ENCODE results near the gene SKIL.
A peak's percentile ranks its signal among the peaks of the same experiment; 100 is the strongest.

The SKIL gene

GRCh38 chr3:170372190-170372879 lies 14.8 kb downstream of the SKIL start:
- DNase-seq, result no peak
- intact Hi-C loops (cut with DNase I), result no loop called here

DNA sequence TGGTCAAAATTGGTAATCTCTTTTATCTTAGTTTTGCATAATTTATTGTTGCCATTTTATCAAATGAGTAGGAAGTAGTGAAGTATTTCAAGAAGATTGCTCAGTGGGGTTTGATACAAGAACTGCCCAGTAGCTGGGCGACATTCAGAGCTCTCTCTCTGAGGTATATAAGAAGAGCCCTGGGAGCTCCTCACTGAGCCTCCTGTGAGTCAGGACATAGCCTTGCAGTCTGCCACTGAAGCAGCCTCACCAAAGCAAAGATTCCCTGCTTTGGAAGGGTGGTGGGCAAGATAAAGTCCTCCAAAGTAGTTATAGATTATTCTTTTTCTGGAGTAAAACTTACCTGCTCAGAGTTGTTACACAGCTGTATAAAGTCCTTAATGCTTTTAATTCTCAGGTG lies 26.1 kb downstream of the SKIL start:
- intact Hi-C loops (cut with DNase I), result no loop called here

DNA sequence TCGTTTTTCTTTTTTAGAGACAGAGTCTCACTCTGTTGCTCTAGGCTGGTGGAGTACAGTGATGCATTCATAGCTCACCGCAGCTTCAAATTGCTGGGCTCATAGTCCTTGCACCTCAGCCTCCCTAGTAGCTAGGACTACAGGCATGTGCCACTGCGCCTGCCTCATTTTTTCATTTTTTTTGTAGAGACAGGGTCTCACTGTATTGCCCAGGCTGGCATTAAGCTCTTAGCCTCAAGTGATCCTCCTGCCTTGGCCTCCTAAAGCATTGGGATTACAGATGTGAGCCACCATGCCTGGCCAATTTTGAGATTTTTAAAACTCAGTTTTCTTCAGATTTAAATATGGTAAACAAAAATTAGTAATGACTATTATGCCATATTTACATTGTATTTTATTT lies 29.0 kb downstream of the SKIL start:
- intact Hi-C loops (cut with DNase I), result no loop called here
- DNase-seq, result no peak

More for the DNA sequence above, 26.1 kb downstream of the SKIL start:
- DNase-seq, result no peak

DNA sequence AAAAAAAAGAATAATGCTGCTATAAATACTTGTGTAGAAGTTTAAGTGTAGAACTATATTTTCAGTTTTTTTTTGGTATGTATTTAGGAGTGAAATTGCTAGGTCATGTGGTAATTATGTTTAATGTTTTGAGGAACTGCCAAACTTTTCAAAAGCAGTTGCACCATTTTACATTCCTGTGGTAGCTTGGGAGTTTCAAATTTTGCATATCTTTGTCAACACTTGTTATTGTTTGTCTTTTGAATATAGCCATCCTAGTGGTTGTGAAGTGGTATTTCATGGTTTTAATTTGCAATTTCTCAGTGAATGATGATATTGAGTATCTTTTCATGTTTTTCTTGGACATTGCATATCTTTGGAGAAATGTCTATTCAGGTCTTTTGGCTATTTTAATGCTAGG lies 30.4 kb downstream of the SKIL start:
- DNase-seq, result no peak
- intact Hi-C loops (cut with DNase I), result no loop called here

DNA sequence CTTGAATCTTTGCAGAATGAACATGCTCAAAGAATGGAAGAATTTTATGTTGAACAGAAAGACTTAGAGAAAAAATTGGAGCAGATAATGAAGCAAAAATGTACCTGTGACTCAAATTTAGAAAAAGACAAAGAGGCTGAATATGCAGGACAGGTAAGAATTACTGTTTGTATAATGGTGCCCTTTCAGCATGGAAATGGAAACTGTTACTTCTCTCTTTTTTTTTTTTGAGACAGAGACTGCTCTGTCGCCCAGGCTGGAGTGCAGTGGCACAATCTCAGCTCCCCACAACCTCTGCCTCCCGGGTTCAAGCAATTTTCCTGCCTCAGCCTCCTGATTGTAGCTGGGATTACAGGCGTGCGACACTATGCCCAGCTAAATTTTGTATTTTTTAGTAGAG lies 33.6 kb downstream of the SKIL start:
- peak in 1 of 42 donors; percentile 26 for DNase-seq

GRCh38 chr3:170397685-170398084 lies 40.2 kb downstream of the SKIL start:
- no peak for DNase-seq
- intact Hi-C loops (cut with DNase I), result no loop called here

More for the DNA sequence above, 33.6 kb downstream of the SKIL start:
- intact Hi-C loops (cut with DNase I), result no loop called here

DNA sequence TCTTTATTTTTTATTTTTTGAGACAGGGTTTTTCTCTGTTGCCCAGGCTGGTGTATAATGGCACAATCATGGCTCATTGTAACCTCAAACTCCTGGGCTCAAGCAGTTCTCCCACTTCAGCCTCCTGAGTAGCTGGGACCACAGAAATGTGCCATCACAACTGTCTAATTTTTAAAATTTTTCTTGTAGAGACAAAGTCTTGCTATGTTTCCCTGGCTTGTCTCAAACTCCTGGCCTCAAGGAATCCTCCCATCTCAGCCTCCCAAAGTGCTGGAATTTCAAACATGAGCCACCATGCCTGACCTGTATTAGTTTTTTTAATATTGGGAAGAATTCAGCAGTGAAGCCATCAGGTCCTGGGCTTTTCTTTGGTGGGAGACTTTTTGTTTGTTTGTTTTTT lies 47.6 kb downstream of the SKIL start:
- intact Hi-C loops (cut with DNase I), result no loop called here
- no peak for DNase-seq

DNA sequence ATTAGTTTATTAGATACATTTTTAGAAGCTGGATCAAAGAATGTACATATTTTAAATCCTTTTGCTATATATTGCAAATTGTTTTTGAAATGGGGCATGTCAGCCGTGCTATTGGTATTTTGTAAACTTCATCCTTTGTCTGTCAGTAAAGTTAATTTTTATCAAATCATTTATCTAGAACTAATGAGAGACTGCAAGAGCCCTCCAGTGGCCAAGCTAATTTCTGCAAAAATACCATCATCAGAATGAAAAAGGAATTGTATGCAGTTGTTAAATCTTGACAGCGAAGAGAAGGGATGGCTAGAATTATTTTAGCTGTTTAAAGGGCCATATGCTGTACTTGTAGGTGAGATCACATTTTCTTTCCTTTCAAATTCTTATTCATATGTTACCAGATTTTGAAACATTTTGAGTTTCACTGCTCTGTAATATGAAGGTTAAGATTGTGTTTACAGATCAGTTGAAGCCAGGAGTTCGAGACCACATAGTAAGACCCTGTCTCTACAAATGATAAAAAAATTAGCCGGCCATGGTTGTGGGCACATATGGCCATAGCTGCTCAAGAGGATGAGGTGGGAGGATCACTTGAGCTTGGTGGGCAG lies 53.0 kb downstream of the SKIL start:
- intact Hi-C loops (cut with DNase I), result loop anchor here (5.0 to 10.0 kb wide), 4 partner anchors 98 to 402 kb away; no protein-coding TSS in a partner anchor
- DNase-seq, result peak in 10 of 42 donors; percentile 45 to 73 (median 54)

- intact Hi-C loops (cut with DNase I), result loop anchor here (5.0 to 10.0 kb wide), 4 partner anchors 101 to 399 kb away; no protein-coding TSS in a partner anchor
These were observed 55.8 kb downstream of the SKIL start for GRCh38 chr3:170413291-170413690.

DNA sequence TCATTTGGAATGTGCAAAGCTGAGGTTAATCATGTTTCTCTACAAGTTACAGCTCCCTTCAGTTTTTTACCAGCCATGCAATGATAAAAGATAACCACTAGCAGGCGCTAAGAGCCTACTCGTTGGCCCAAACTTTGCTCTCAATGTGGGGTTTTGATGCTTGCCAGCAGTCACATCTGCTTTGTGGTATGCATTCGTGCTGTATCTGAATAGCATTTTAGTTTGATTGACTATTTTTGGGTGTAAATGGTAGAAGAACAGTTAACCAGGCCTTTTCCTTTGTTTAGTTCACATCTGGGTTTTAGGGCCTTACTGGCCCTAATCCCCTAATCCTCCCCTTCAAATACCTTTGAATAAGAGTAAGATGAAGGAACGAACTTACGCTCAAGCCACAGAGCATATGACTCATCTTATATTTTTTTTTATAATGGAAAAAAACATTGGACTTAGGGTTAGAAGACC lies 56.7 kb downstream of the SKIL start:
- peak in 33 of 42 donors; percentile 34 to 86 (median 67) for DNase-seq
- intact Hi-C loops (cut with DNase I), result loop anchor here (5.0 to 10.0 kb wide), 4 partner anchors 102 to 398 kb away; no protein-coding TSS in a partner anchor

More at GRCh38 chr3:170413291-170413690, 55.8 kb downstream of the SKIL start:
- DNase-seq, result no peak

- intact Hi-C loops (cut with DNase I), result loop anchor here (5.0 to 10.0 kb wide), 2 partner anchors 80 to 278 kb away; no protein-coding TSS in a partner anchor
- no peak for DNase-seq
These were observed 59.6 kb downstream of the SKIL start for GRCh38 chr3:170417090-170417489.

DNA sequence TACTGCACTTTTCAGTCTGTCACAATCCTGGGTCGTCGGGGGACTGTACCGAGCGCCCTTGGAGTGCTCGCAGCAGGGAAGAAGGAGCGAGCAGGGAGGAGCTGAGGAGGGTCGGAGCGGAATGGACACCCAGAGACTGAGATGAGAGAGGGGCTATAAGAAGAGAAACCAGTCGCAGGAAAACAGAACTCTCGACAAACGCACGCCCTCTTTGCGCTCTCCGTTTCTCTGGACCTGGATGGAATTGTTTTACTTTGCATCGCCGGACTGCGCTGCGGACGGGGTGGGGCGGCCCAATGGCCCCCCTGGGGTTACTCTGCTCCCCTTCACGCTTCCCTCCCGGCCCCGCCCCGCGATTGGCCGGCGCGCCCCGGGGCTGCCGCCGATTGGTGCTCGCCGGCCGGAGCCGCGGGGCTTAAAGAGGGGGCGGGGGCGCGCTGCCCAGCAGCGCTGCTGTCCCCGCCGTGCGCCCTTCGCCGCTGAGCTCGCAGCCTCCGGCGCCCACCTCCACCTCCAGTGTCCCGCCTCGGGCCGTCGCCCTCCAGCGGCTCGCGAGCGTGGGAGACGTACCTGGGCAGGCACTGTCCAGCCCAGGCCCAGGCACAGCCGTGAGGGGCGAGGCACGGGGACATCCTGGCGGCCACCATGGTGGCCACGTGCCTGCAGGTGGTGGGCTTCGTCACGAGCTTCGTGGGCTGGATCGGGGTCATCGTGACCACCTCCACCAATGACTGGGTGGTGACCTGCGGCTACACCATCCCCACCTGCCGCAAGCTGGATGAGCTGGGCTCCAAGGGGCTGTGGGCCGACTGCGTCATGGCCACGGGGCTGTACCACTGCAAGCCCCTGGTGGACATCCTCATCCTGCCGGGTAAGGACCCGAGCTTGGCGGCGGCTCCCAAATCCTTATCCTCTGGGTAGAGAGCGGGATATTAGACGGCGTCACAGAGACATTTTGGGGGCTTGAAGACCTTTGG lies 61.2 kb downstream of the SKIL start, which contains the start of gene CLDN11:
Gene CLDN11, plus strand, starts transcription at position 447 of the 977 bp plus-strand sequence. Its CDS starts 199 bp downstream, at position 646.
- peak; percentile 47 to 93 (median 83) for DNase-seq
- intact Hi-C loops (cut with DNase I), result loop anchor here (5.0 to 10.0 kb wide), 2 partner anchors 79 to 276 kb away; no protein-coding TSS in a partner anchor

DNA sequence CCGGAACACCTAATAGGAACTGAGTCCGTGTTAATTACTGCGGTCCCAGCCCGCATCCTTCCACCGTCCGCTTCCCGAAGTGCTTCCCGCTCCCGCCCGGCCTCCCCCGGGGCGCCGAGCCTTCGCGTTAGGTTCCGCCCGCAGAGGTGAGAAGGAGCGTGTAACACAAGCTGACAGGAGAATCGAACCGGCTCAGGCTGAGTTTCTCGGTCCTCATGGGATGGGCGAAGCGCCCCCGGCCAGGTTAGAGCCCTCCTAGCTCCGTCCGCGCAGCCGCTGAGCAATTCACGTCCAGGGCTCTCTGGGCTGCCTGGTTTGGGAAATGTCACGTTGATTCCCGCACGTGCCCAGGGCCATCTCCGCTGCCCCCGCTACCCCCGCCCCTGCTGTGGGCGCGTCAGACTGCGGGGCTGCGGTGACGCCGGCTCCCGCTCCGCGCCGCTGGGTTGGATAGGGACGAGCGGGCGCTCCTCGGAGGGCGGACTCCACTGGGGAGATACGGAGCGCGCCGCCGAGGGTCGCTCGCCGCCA lies 62.1 kb downstream of the SKIL start:
- intact Hi-C loops (cut with DNase I), result loop anchor here (2.0 to 10.0 kb wide), 3 partner anchors 17 to 275 kb away; no protein-coding TSS in a partner anchor
- peak in 40 of 42 donors; percentile 18 to 88 (median 67) for DNase-seq

- intact Hi-C loops (cut with DNase I), result loop anchor here (2.0 kb wide), 1 partner anchor 16 kb away; no protein-coding TSS in a partner anchor
- peak in 2 of 42 donors; percentile 33 to 66 for DNase-seq
These were observed 62.8 kb downstream of the SKIL start for GRCh38 chr3:170420307-170420821.

DNA sequence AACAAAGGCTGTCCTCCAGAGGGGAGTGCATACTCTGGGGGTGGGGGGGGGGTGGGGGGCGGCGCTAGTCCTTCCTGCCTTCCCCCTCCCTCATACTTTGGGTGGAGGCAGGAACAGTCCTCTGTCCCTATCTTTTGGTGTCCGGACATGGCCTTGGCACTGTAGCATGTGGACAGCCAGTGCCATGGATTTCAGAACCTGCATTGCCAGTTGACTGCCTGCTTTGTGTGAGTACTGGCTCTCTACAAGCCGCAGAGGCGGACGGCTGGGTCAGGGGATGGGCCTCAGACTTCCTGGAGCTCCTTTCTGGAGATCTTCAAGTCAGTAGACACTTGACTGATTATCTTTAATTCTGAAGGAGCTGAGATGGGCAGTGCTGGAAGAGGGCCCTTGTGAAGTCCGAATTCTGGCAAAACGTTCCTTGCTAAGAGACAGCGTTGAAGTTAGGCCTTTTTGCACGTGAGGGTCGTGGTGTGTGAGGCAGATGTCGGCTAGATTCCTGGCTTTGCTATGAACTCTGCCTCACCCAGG lies 63.7 kb downstream of the SKIL start:
- DNase-seq, result peak; percentile 19 to 86 (median 65)
- intact Hi-C loops (cut with DNase I), result loop anchor here (2.0 kb wide), 1 partner anchor 16 kb away; no protein-coding TSS in a partner anchor

DNA sequence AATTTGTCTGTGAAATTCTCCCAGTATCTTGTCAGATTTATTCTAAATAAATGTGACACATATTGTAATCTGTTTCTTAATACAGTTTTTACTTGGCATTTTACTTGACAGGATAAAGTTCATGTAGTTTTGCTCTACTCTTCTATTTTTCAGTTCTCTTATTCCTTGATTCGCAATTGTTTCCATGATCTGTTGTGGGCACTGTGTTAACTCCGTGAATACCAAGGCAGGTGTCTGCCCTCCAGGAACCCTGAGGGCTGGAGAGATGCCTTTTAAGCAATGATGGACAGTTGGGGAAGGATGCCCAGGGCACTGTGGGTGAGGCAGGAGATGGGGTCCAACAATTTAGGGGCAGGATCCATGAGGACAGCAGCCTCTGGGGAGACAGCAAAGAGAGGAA lies 64.2 kb downstream of the SKIL start:
- DNase-seq, result peak in 1 of 42 donors; percentile 34
- intact Hi-C loops (cut with DNase I), result loop anchor here (2.0 kb wide), 1 partner anchor 15 kb away; no protein-coding TSS in a partner anchor

- intact Hi-C loops (cut with DNase I), result no loop called here
- peak in 3 of 42 donors; percentile 25 to 71 (median 41) for DNase-seq
These were observed 65.6 kb downstream of the SKIL start for GRCh38 chr3:170423001-170423615.

Data from head of caudate nucleus (tissue), 42 donors.